Measurements from ENCODE around the gene ALG2. TPM values are rescaled to one million over a fixed set of nuclear protein-coding genes. Genes with fewer than 3 reads are reported as not detected.

Gene ALG2
- total and polyA plus RNA-seq, 2 of the 4 experiments (the other 2 are of a cell fraction), result 36.4 to 38.4 TPM

DNA sequence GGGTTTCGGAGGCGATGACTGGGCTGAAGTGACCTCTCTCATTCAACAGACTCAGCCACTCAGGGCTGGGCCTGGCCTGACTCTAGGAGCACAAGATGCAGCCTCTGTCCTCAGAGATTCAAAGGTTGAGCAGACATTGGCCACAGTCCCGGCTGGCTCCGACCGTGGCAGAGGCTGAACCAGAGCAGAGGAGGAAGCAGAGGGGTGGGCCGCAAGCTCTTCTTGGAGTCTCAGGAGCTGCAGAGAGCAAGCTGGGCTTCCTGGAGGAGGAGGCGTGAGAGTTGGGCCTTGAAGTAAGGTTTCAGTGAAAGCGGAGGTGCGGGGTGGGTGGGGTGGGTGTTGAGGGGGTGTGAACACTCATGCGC is 37.6 kb downstream of the ALG2 start:
- no peak for ATAC-seq (ENCODE audit: low read depth)
- CTCF ChIA-PET, result interaction anchor here (0.7 to 2.3 kb wide), 2 partner anchors 14 to 38 kb away, joined by 3 to 12 read pairs; partner anchors contain the start of genes ALG2 and SEC61B
- peak overlapping the region; percentile 88 for H2AFZ ChIP-seq (replicated peaks; ENCODE audit: low read length, poor library complexity)

More for the DNA sequence above, 37.6 kb downstream of the ALG2 start:
- peak overlapping the region; percentile 51; the same call in 1 of the 2 replicates for H2AK5ac ChIP-seq (ENCODE audit: low read depth, low read length)
- no peaks in the 10 kb centered on the region for H3K36me3 ChIP-seq (ENCODE audit: control insufficient read depth, insufficient read depth, low read length)
- in situ Hi-C loops (cut with MboI; ENCODE audit: low sequenced_read_pairs) (loop anchor here (10.0 to 25.0 kb wide), 4 partner anchors 621 to 1403 kb away; partner anchors contain the start of gene CAVIN4), dilution Hi-C loops (cut with HindIII; ENCODE audit: low sequenced_read_pairs, unreplicated experiment) (no loop called here), intact Hi-C loops (cut with micrococcal nuclease) (loop anchor here (1.0 to 10.0 kb wide), 8 partner anchors 39 to 1411 kb away; partner anchors contain the start of genes MSANTD3 and SEC61B)
- no peaks in the 10 kb centered on the region for H3K79me1 ChIP-seq (ENCODE audit: low read depth in 1 of 2, low read length in 2 of 2)
- no peak overlapping the region for H2BK15ac ChIP-seq (ENCODE audit: low read depth, low read length)
- H3K4ac ChIP-seq (ENCODE audit: low read depth, low read length), result peak overlapping the region; percentile 21; the same call in 1 of the 2 replicates
- 48% methylated on average over 4 of the region's 10 CpGs; no CpG with 5 or more reads in 1 of the 2 experiments for WGBS, 2 experiments (ENCODE audit: extremely low coverage in 2 of 2, insufficient read length in 1 of 2)
- peaks cover 6% of the 10 kb centered on the region for H3K27me3 ChIP-seq (ENCODE audit: control insufficient read depth, insufficient read depth, low read length)
- no peak overlapping the region; a peak in 1 of 4 replicates for H4K8ac ChIP-seq (ENCODE audit: low read depth in 2 of 2, low read length in 2 of 2)
- no peaks in the 10 kb centered on the region for H4K20me1 ChIP-seq (ENCODE audit: insufficient read depth, low read length)
- no peaks in the 10 kb centered on the region for H3K9me3 ChIP-seq (ENCODE audit: control insufficient read depth, insufficient read depth, low read length)
- BruUV-seq (replicated peaks), result no TSS peak
- no peak overlapping the region for H3K56ac ChIP-seq (ENCODE audit: extremely low read depth, insufficient read depth, low read length)
- POLR2A ChIA-PET (ENCODE audit: unreplicated experiment), result no interaction called here
- H2AK9ac ChIP-seq (replicated peaks; ENCODE audit: low read depth, low read length, poor library complexity), result no peak overlapping the region
- no peak overlapping the region for H3K14ac ChIP-seq (replicated peaks; ENCODE audit: low read depth, low read length)
- DNase-seq, result no peak
- TF ChIP-seq MAFK (IDR thresholded peaks at IDR 0.05; ENCODE audit: low read depth, low read length) (no peak), CEBPB (IDR thresholded peaks at IDR 0.05; ENCODE audit: low read depth, low read length) (no peak), RCOR1 (IDR thresholded peaks at IDR 0.05; ENCODE audit: insufficient replicate concordance, low read length) (no peak), USF2 (IDR thresholded peaks at IDR 0.05; ENCODE audit: low read depth, low read length) (no peak), MXI1 (IDR thresholded peaks at IDR 0.05; ENCODE audit: borderline replicate concordance, low read depth, low read length) (no peak)
- no peak overlapping the region for H3K4me2 ChIP-seq (ENCODE audit: low read depth, low read length)
- H2BK20ac ChIP-seq (ENCODE audit: low read depth, low read length), result 0 out of 2 replicates have a peak overlapping the region, but pooled peaks have one; percentile 41
- no peak overlapping the region for H3K18ac ChIP-seq (ENCODE audit: low read depth, low read length)
- no peak overlapping the region for H3K27ac ChIP-seq (ENCODE audit: insufficient read depth, low read length)
- H4K91ac ChIP-seq (ENCODE audit: insufficient read depth, low read depth, low read length), result no peak overlapping the region; the same call in 1 of the 2 replicates
- H2BK5ac ChIP-seq (ENCODE audit: low read depth, low read length, poor library complexity, severe bottlenecking), result no peak overlapping the region
- peak overlapping the region; percentile 41; the same call in 1 of the 2 replicates for H2BK120ac ChIP-seq (ENCODE audit: low read depth, low read length)
- no peak overlapping the region for H3K9ac ChIP-seq (ENCODE audit: low read depth, low read length)
- peaks cover 6% of the 10 kb centered on the region; the same call in 1 of the 2 replicates for H3K9me1 ChIP-seq (ENCODE audit: insufficient read depth, low read length)
- no peak overlapping the region for H3K4me3 ChIP-seq (ENCODE audit: insufficient read depth, low read depth, low read length)
- H3K23ac ChIP-seq (ENCODE audit: low read depth, low read length), result no peak overlapping the region
- no peak overlapping the region; the same call in 1 of the 2 replicates for H4K5ac ChIP-seq (ENCODE audit: low read depth, low read length)
- peaks cover 5% of the 10 kb centered on the region for H3K4me1 ChIP-seq (ENCODE audit: control insufficient read depth, insufficient read depth, low read length)
